Endodermal cell (in vitro differentiated cells): Measurements from ENCODE around the gene ADNP. TPM values are rescaled to one million over a fixed set of nuclear protein-coding genes. Genes with fewer than 3 reads are reported as not detected.

Source experiments
- DNase-seq: peaks from one replicate; pipeline ENCODE4 v3.0.0-alpha.2; 2017
- H3K27ac ChIP-seq: 2 replicates; pipeline ENCODE4 v1.5.1; 2013; ENCODE audit warnings: mild to moderate bottlenecking, low read depth, low read length, moderate library complexity
- H3K27me3 ChIP-seq: 2 replicates; pipeline ENCODE4 v1.6.1; 2013; ENCODE audit warnings: mild to moderate bottlenecking, low read length, moderate library complexity; ENCODE audit not compliant: insufficient read depth, control insufficient read depth, poor library complexity, severe bottlenecking
- H3K36me3 ChIP-seq: 2 replicates; pipeline ENCODE4 v1.7.0; 2013; ENCODE audit warnings: mild to moderate bottlenecking, low read length, moderate library complexity; ENCODE audit not compliant: control insufficient read depth, insufficient read depth
- H3K4me1 ChIP-seq: one replicate; pipeline ENCODE4 v1.7.0; 2013; ENCODE audit warnings: low read length; ENCODE audit not compliant: control insufficient read depth, insufficient read depth
- H3K4me3 ChIP-seq: 2 replicates; pipeline ENCODE4 v1.5.1; 2013; ENCODE audit warnings: mild to moderate bottlenecking, low read length, moderate library complexity
- H3K9ac ChIP-seq: 2 replicates; pipeline ENCODE4 v1.6.1; 2013; ENCODE audit warnings: mild to moderate bottlenecking, low read length, moderate library complexity; ENCODE audit not compliant: poor library complexity, severe bottlenecking; ENCODE audit errors: extremely low read depth
- H3K9me3 ChIP-seq: 2 replicates; pipeline ENCODE4 v1.6.1; 2013; ENCODE audit warnings: mild to moderate bottlenecking, low read length, moderate library complexity; ENCODE audit not compliant: control insufficient read depth
- H3K27ac Mint-ChIP-seq: 2 replicates; pipeline ENCODE4 v1.8.0; 2020; ENCODE audit warnings: mixed read lengths
- H3K27me3 Mint-ChIP-seq: 2 replicates; pipeline ENCODE4 v1.8.0; 2021; ENCODE audit warnings: mild to moderate bottlenecking, mixed read lengths; ENCODE audit not compliant: insufficient read depth
- H3K36me3 Mint-ChIP-seq: 2 replicates; pipeline ENCODE4 v1.8.0; 2020; ENCODE audit warnings: low read depth, mixed read lengths
- H3K4me1 Mint-ChIP-seq: 2 replicates; pipeline ENCODE4 v1.8.0; 2020; ENCODE audit warnings: mixed read lengths
- H3K4me3 Mint-ChIP-seq: 2 replicates; pipeline ENCODE4 v1.8.0; 2020; ENCODE audit warnings: mild to moderate bottlenecking, moderate library complexity, mixed read lengths
- H3K9me3 Mint-ChIP-seq: 2 replicates; pipeline ENCODE4 v1.8.0; 2020; ENCODE audit warnings: mild to moderate bottlenecking, mixed read lengths
- CTCF ChIP-seq: fragments of 200-600 bp; sonication (generic); conservative IDR thresholded peaks from 2 replicates; pipeline ENCODE4 v1.5.0; 2021; ENCODE audit warnings: antibody characterized with exemption, mild to moderate bottlenecking
- WGBS, 2 experiments: methylation state at CpG; one replicate each; pipeline versions ENCODE4 v1.1.5 to v1.1.7; 2013; ENCODE audit warnings: missing lambda C conversion rate in 2 of 2, mixed read lengths in 1 of 2; ENCODE audit not compliant: insufficient coverage in 1 of 2, insufficient read length in 1 of 2; 5-methylcytosine and 5-hydroxymethylcytosine counted together
- total RNA-seq, 2 donors: library from RNA; stranded (reverse); fragmentation: NEBNext Ultra II Directional in 1 of 2; extraction: Animal tissue kit (Norgen Biotek cat#: 25700) in 1 of 2; gene quantifications; 2 replicates in 1 of 2; 3 replicates in 1 of 2; pipeline ENCODE4 v1.2.1, GENCODE V29; 2021

Gene ADNP
- total RNA-seq, 2 donors from 2014 or later: 136 to 152 TPM

- Histone ChIP-seq H3K27ac (no peak overlapping the region), H3K27me3 (no peaks in the 10 kb centered on the region), H3K4me3 (no peak overlapping the region), H3K9ac (no peak overlapping the region), H3K9me3 (no peaks in the 10 kb centered on the region), H3K4me1 (no peaks in the 10 kb centered on the region), H3K36me3 (no peaks in the 10 kb centered on the region)
- 93 to 97% methylated on average over 6 to 15 of the region's 15 CpGs for WGBS, 2 experiments
- no peak overlapping the region for H3K27ac Mint-ChIP-seq
- no peaks in the 10 kb centered on the region for H3K9me3 Mint-ChIP-seq
- peaks cover 16% of the 10 kb centered on the region for H3K4me1 Mint-ChIP-seq
- H3K4me3 Mint-ChIP-seq: no peak overlapping the region
- no peak for DNase-seq
- no peaks in the 10 kb centered on the region for H3K36me3 Mint-ChIP-seq
- no peak for TF ChIP-seq CTCF
- H3K27me3 Mint-ChIP-seq: no peaks in the 10 kb centered on the region
These were observed 85.5 kb downstream of the ADNP start for GRCh38 chr20:50845566-50846215.

- H3K27me3 ChIP-seq: no peaks in the 10 kb centered on the region
- H3K36me3 ChIP-seq: no peaks in the 10 kb centered on the region
- Mint-ChIP-seq H3K9me3 (no peaks in the 10 kb centered on the region), H3K27ac (no peak overlapping the region), H3K27me3 (no peaks in the 10 kb centered on the region), H3K4me3 (no peak overlapping the region), H3K4me1 (peaks cover 16% of the 10 kb centered on the region), H3K36me3 (no peaks in the 10 kb centered on the region)
- DNase-seq: no peak
- H3K4me1 ChIP-seq: no peaks in the 10 kb centered on the region
- no peak for TF ChIP-seq CTCF
- H3K4me3 ChIP-seq: no peak overlapping the region
- H3K27ac ChIP-seq: no peak overlapping the region
- WGBS, 2 experiments: 92 to 95% methylated on average over 7 to 9 of the region's 9 CpGs
- no peaks in the 10 kb centered on the region for H3K9me3 ChIP-seq
- no peak overlapping the region for H3K9ac ChIP-seq
These were observed 86.7 kb downstream of the ADNP start for GRCh38 chr20:50844430-50845100.

- H3K36me3 Mint-ChIP-seq: no peaks in the 10 kb centered on the region
- TF ChIP-seq CTCF: no peak
- no peak for DNase-seq
- Histone ChIP-seq H3K36me3 (no peaks in the 10 kb centered on the region), H3K9ac (no peak overlapping the region), H3K27me3 (no peaks in the 10 kb centered on the region), H3K9me3 (no peaks in the 10 kb centered on the region), H3K27ac (no peak overlapping the region), H3K4me1 (no peaks in the 10 kb centered on the region), H3K4me3 (no peak overlapping the region)
- no peak overlapping the region for H3K27ac Mint-ChIP-seq
- no peaks in the 10 kb centered on the region for H3K9me3 Mint-ChIP-seq
- no peak overlapping the region for H3K4me3 Mint-ChIP-seq
- H3K4me1 Mint-ChIP-seq: peaks cover 8% of the 10 kb centered on the region
- whole genome bisulfite sequencing, 2 experiments: 90 to 94% methylated on average over 8 to 9 of the region's 9 CpGs
- H3K27me3 Mint-ChIP-seq: no peaks in the 10 kb centered on the region
These were observed 87.6 kb downstream of the ADNP start for GRCh38 chr20:50843331-50844276.
